Left lung (tissue), 10 donors: ENCODE data around the gene SPRYD3. TPM values are rescaled to one million over a fixed set of nuclear protein-coding genes. Genes with fewer than 3 reads are reported as not detected.
A peak's percentile ranks its signal among the peaks of the same experiment; 100 is the strongest.

Experiments
- ATAC-seq: fragments of 200-7000 bp; cut with Tn5 transposase; one replicate; pipeline ENCODE4 v1.9.1; 2020; ENCODE audit warnings: moderate library complexity
- DNase-seq, 4 donors: peaks; one replicate each; pipeline ENCODE4 v3.0.0-alpha.2; 2013 to 2020
- H3K27ac ChIP-seq, 2 donors: fragments of 200-600 bp; sonication (generic) in 1 of 2; one replicate each; pipeline versions ENCODE4 v1.5.0 to v1.8.0; 2020 to 2021
- H3K27me3 ChIP-seq, 2 donors: fragments of 200-600 bp; sonication (generic) in 1 of 2; one replicate each; pipeline versions ENCODE4 v1.5.0 to v1.8.0; 2020 to 2021
- H3K36me3 ChIP-seq, 2 donors: fragments of 200-600 bp; sonication (generic) in 1 of 2; one replicate each; pipeline versions ENCODE4 v1.5.0 to v1.8.0; 2020 to 2021
- H3K4me1 ChIP-seq, 2 donors: fragments of 200-600 bp; one replicate each; pipeline ENCODE4 v1.8.0; 2021
- H3K4me3 ChIP-seq, 2 donors: fragments of 200-600 bp; sonication (generic) in 1 of 2; one replicate each; pipeline versions ENCODE4 v1.5.0 to v1.8.0; 2020 to 2021; ENCODE audit warnings: mild to moderate bottlenecking in 1 of 2
- H3K9me3 ChIP-seq, 2 donors: fragments of 200-600 bp; sonication (generic) in 1 of 2; one replicate each; pipeline versions ENCODE4 v1.5.0 to v1.8.0; 2020 to 2021
- CTCF ChIP-seq, 2 donors: fragments of 200-600 bp; sonication (generic) in 1 of 2; IDR thresholded peaks; one replicate each; pipeline versions ENCODE4 v1.5.0 to v1.8.0; 2021; ENCODE audit warnings: antibody characterized with exemption in 2 of 2
- intact Hi-C, 2 donors: fragments of 100-400 bp; cut with DNase I; formaldehyde crosslinking; loops; one replicate each; pipeline versions ENCODE4 v1.11.2 to v1.14.2; 2022
- polyA plus RNA-seq, 6 donors: library from polyadenylated mRNA; unstranded; fragments of 120-200 nt; gene quantifications; one replicate each; pipeline ENCODE4 v1.2.1, GENCODE V29; 2013; ENCODE audit not compliant: insufficient read length in 6 of 6
- total RNA-seq, 2 donors: library from RNA; stranded (reverse); fragmentation: NEBNext Ultra II Directional; extraction: Animal tissue kit (Norgen Biotek cat#: 25700); gene quantifications; one replicate each; pipeline ENCODE4 v1.2.1, GENCODE V29; 2021
- donor health status: DM: no; HTN: yes; CAD: no.
- donor health status: DM: no; HTN: no; CAD: no.

Gene SPRYD3
- total and polyA plus RNA-seq, 8 donors, result 14.2 to 41.4 (median 18.1) TPM

- H3K4me1 ChIP-seq, result peaks cover 0 to 19% of the 10 kb centered on the region in 2 donors
- no peak overlapping the region for H3K27ac ChIP-seq
- no peaks in the 10 kb centered on the region for H3K9me3 ChIP-seq
- no peak overlapping the region for H3K4me3 ChIP-seq
- no peaks in the 10 kb centered on the region for H3K36me3 ChIP-seq
- intact Hi-C loops, result no loop called here
- TF ChIP-seq CTCF (IDR thresholded peaks at IDR 0.05), result no peak
- H3K27me3 ChIP-seq, result no peaks in the 10 kb centered on the region
- ATAC-seq (no peak), DNase-seq (no peak)
These were observed 27.9 kb upstream of the SPRYD3 start for GRCh38 chr12:53107122-53107521.

- H3K27ac ChIP-seq, result no peak overlapping the region
- no peaks in the 10 kb centered on the region for H3K9me3 ChIP-seq
- no peaks in the 10 kb centered on the region for H3K27me3 ChIP-seq
- H3K4me1 ChIP-seq, result peaks cover 0 to 23% of the 10 kb centered on the region in 2 donors
- intact Hi-C loops, result no loop called here
- no peak for DNase-seq
- no peak for ATAC-seq
- no peak overlapping the region for H3K4me3 ChIP-seq
- no peaks in the 10 kb centered on the region for H3K36me3 ChIP-seq
- TF ChIP-seq CTCF (IDR thresholded peaks at IDR 0.05), result no peak
These were observed 26.7 kb upstream of the SPRYD3 start for GRCh38 chr12:53105712-53106439.

DNA sequence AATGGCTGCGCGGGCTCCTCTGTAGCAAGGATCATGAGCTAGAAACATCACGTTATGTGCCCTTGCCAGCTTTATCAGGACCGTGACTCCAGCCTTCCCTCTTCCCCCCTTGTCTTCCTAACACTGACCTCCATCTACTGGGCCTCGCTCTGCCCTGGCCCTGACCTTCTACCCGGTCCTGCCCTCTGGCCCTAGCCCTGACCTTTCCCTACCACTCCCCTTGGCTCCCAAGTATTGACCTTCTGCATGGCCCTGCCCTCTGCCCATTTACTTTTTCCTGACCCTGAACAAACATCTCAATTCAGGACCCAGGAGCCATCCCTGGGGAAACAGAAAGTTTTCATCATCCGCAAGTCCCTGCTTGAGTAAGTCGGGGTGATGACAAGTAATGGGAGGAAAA, 26.1 kb upstream of the SPRYD3 start:
- TF ChIP-seq CTCF (IDR thresholded peaks at IDR 0.05), result no peak
- ATAC-seq (no peak), DNase-seq (no peak)
- no peaks in the 10 kb centered on the region for H3K27me3 ChIP-seq
- peaks cover 0 to 23% of the 10 kb centered on the region in 2 donors for H3K4me1 ChIP-seq
- no peak overlapping the region for H3K27ac ChIP-seq
- H3K9me3 ChIP-seq, result no peaks in the 10 kb centered on the region
- intact Hi-C loops, result no loop called here
- no peak overlapping the region for H3K4me3 ChIP-seq
- H3K36me3 ChIP-seq, result no peaks in the 10 kb centered on the region

DNA sequence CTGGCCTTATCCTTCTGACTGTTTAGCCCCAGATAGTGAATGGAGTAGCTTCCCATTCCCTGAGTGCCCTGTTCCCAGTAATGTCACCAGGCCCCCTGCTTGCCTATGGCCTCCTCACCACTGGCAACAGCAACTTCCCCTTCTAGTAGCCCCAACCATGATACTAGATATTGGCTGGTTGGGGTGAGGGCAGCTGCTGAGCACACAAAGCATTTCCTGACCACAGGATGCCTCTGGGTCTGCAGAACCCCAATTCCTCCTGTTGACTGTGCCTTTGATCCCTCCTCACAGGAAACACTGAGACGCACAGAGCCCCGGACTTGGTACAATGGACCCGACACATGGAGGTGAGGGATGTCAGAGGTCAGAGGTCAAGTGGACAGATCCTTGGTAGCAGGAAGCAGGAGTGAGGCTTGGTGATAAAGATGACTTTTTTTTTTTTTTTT, 24.7 kb upstream of the SPRYD3 start:
- Histone ChIP-seq H3K27me3 (peaks cover 0 to 4% of the 10 kb centered on the region in 2 donors), H3K9me3 (no peaks in the 10 kb centered on the region), H3K4me1 (peaks cover 6 to 30% of the 10 kb centered on the region in 2 donors), H3K27ac (no peak overlapping the region), H3K4me3 (no peak overlapping the region), H3K36me3 (no peaks in the 10 kb centered on the region)
- no peak for TF ChIP-seq CTCF (IDR thresholded peaks at IDR 0.05)
- peak; percentile 4 for ATAC-seq
- DNase-seq, result no peak
- intact Hi-C loops, result no loop called here

DNA sequence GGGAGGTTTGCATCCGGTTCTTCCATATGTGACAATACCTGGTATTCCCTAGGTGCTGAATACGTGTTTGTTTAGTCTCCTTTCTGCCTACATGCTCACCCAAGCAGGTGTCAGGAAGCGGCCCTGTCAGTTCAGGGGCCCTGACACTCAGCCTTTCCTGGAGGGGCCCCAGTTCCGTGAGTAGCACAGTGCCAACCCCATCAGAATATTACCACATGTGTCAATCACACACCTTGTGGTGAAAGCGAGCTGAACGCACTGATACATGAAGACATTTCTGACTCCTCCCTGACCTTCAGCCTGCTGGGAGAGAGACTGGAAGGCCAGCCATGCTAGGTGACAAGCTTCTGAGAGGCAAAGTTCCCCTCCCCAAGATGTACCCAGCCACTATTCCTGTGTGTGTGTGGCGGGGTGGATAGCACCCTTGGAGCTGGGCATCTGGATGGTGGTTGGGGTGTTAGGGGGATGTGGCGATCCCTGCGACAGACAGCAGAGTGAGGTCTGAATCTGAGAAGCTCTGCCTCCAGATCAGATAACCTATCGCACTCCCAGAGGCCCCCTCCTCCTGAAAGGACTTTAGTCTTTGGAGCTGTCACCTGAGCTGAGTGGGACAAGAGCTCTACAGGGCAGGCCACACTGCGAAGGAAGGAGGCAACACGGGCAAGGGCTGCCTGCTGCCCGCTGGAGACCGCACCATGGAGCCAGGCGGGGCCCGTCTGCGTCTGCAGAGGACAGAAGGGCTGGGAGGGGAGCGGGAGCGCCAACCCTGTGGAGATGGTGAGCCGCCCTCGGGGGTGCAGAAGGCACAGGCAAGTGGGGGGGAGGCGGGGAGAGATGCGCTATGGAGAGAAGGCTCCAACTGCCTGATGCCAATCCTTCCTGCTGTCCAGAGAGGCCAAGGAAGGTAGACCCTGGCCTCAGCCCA, 24.0 kb upstream of the SPRYD3 start, which contains the start of gene SOAT2:
Gene SOAT2, plus strand, starts transcription at position 604 of the 925 bp plus-strand sequence. Its CDS starts 92 bp downstream, at position 696.
- Histone ChIP-seq H3K4me3 (no peak within 1 kb of the TSS), H3K4me1 (peaks cover 11 to 37% of the 10 kb centered on the region in 2 donors), H3K27me3 (peaks cover 0 to 11% of the 10 kb centered on the region in 2 donors), H3K36me3 (no peaks in the 10 kb centered on the region), H3K27ac (no peak within 1 kb of the TSS), H3K9me3 (no peaks in the 10 kb centered on the region)
- no peak for TF ChIP-seq CTCF (IDR thresholded peaks at IDR 0.05)
- intact Hi-C loops, result no loop called here
- DNase-seq (peak in 1 of 4 donors; percentile 72), ATAC-seq (no peak)
